Measurements from ENCODE around the gene RABGAP1L. TPM values are rescaled to one million over a fixed set of nuclear protein-coding genes. Genes with fewer than 3 reads are reported as not detected.

Gene RABGAP1L
- total RNA-seq, 1 experiment from 2014 or later = 29.3 TPM

GRCh38 chr1:174815036-174815435 is 655.7 kb downstream of the RABGAP1L start:
- Histone ChIP-seq H3K9ac (ENCODE audit: low read length) (no peak overlapping the region), H3K79me2 (ENCODE audit: insufficient read depth, low read length) (no peaks in the 10 kb centered on the region), H3K9me3 (ENCODE audit: control insufficient read depth in 1 of 2, insufficient read depth in 1 of 2, low read depth in 1 of 2, low read length in 2 of 2) (no peaks in the 10 kb centered on the region), H3K27ac (ENCODE audit: low read depth, low read length) (no peak overlapping the region), H3K36me3 (ENCODE audit: control insufficient read depth in 1 of 2, insufficient read depth in 2 of 2, low read length in 2 of 2) (no peaks in the 10 kb centered on the region), H3K4me2 (ENCODE audit: low read length) (peak overlapping the region; percentile 55), H3K9me2 (ENCODE audit: insufficient read depth) (no peaks in the 10 kb centered on the region), H3K4me3 (replicated peaks in 1 of 2; ENCODE audit: low read depth in 1 of 2, low read length in 2 of 2) (peak overlapping the region in 1 of 2 experiments; percentile 3; a peak in 1 of 4 replicates), H3K27me3 (ENCODE audit: insufficient read depth, low read length) (no peaks in the 10 kb centered on the region), H2AFZ (ENCODE audit: low read depth, low read length, poor library complexity, severe bottlenecking) (no peak overlapping the region), H3K4me1 (ENCODE audit: control insufficient read depth in 1 of 2, insufficient read depth in 2 of 2, low read length in 2 of 2) (peaks cover 15 to 54% of the 10 kb centered on the region in 2 experiments), H4K20me1 (ENCODE audit: insufficient read depth) (no peaks in the 10 kb centered on the region)
- ATAC-seq (peak; percentile 88), DNase-seq (ENCODE audit: low read depth, low spot score) (peak; percentile 89)
- intact Hi-C loops (cut with micrococcal nuclease) = no loop called here
- POLR2A ChIA-PET = no interaction called here
- CTCF ChIA-PET = no interaction called here
- no TSS peak for BruUV-seq (replicated peaks)
- RAD21 ChIA-PET (ENCODE audit: low non-redundant PET in 1 of 2, low total read pairs in 2 of 2, uncharacterized antibody in 2 of 2, unreplicated experiment in 2 of 2) = no interaction called here
- TF ChIP-seq YY1 (IDR thresholded peaks at IDR 0.05; ENCODE audit: extremely low read depth, insufficient replicate concordance, low read depth, low read length) (peak; percentile 28), CTCF (IDR thresholded peaks at IDR 0.05 in 2 of 3, conservative IDR thresholded peaks at IDR 0.05 in 1 of 3; ENCODE audit: borderline replicate concordance in 1 of 3, insufficient read depth in 1 of 3, low read depth in 2 of 3, low read length in 2 of 3) (no peak), EGR1 (IDR thresholded peaks at IDR 0.05; ENCODE audit: low read depth) (no peak), ELF1 (IDR thresholded peaks at IDR 0.05; ENCODE audit: borderline replicate concordance, low read depth) (no peak), ZFX (IDR thresholded peaks at IDR 0.05) (no peak), CBX3 (IDR thresholded peaks at IDR 0.05; ENCODE audit: low read depth) (peak; percentile 98), REST (IDR thresholded peaks at IDR 0.05; ENCODE audit: low read depth) (no peak), ZNF274 (IDR thresholded peaks at IDR 0.05; ENCODE audit: low read depth, low read length) (no peak), RAD21 (IDR thresholded peaks at IDR 0.05; ENCODE audit: low read depth) (peak; percentile 18; the same call in 1 of the 2 replicates), EZH2 (IDR thresholded peaks at IDR 0.05) (no peak), POLR2A (IDR thresholded peaks at IDR 0.05; ENCODE audit: borderline replicate concordance, extremely low read depth, insufficient read depth, insufficient read length) (no peak), ATF3 (IDR thresholded peaks at IDR 0.05) (peak; percentile 73), JUND (IDR thresholded peaks at IDR 0.05) (peak; percentile 93), MAX (IDR thresholded peaks at IDR 0.05) (peak; percentile 83), SP1 (IDR thresholded peaks at IDR 0.05; ENCODE audit: low read depth) (peak; percentile 85), FOSL1 (IDR thresholded peaks at IDR 0.05; ENCODE audit: low read depth) (peak; percentile 97), ZBTB33 (IDR thresholded peaks at IDR 0.05; ENCODE audit: extremely low read depth, insufficient replicate concordance, low read length) (no peak), POLR2AphosphoS5 (IDR thresholded peaks at IDR 0.05; ENCODE audit: low read depth, low read length) (peak; percentile 30; the same call in 1 of the 2 replicates), SRF (IDR thresholded peaks at IDR 0.05; ENCODE audit: low read depth) (peak; percentile 79), CEBPB (IDR thresholded peaks at IDR 0.05; ENCODE audit: low read depth) (peak; percentile 70)

All from HCT116 (cell line).